Activated CD4-positive, alpha-beta memory T cell treated with anti-CD3 and anti-CD28 coated beads, Interleukin-2, amount 10 ng/mL, durations not matched to agents 7 days and 5 days (primary cell): ENCODE measurements around the gene C11orf58. TPM values are rescaled to one million over a fixed set of nuclear protein-coding genes. Genes with fewer than 3 reads are reported as not detected.

Experiments used
- CTCF ChIA-PET: fragments of 350-600 bp; sonication (Branson Sonifier 250); formaldehyde crosslinking; loops from one replicate; lab custom pipeline; 2021; ENCODE audit warnings: antibody characterized with exemption, inconsistent platforms; lab: Charles Lee
- POLR2A ChIA-PET: fragments of 350-600 bp; sonication (Branson Sonifier 250); formaldehyde crosslinking; loops from one replicate; lab custom pipeline; 2021; ENCODE audit warnings: antibody characterized with exemption; lab: Charles Lee
- DNase-seq: peaks from one replicate; pipeline ENCODE4 v3.0.0-alpha.2; 2020
- H3K27ac Mint-ChIP-seq: one replicate; pipeline ENCODE4 v1.8.0; 2021; ENCODE audit warnings: mild to moderate bottlenecking, mixed read lengths
- H3K27me3 Mint-ChIP-seq: one replicate; pipeline ENCODE4 v1.8.0; 2021; ENCODE audit warnings: mixed read lengths
- H3K36me3 Mint-ChIP-seq: one replicate; pipeline ENCODE4 v1.8.0; 2021; ENCODE audit warnings: low read depth, mixed read lengths
- H3K4me1 Mint-ChIP-seq: one replicate; pipeline ENCODE4 v1.8.0; 2021; ENCODE audit warnings: mixed read lengths
- H3K4me3 Mint-ChIP-seq: one replicate; pipeline ENCODE4 v1.8.0; 2021; ENCODE audit warnings: mild to moderate bottlenecking, mixed read lengths
- H3K9me3 Mint-ChIP-seq: one replicate; pipeline ENCODE4 v1.8.0; 2021; ENCODE audit warnings: mixed read lengths
- total RNA-seq, 2 experiments: library from RNA; stranded (reverse); gene quantifications; one replicate each; pipeline ENCODE4 v1.2.3, GENCODE V29; 2021

Gene C11orf58
- total RNA-seq = 100 to 1,000 TPM; 113 to 124 TPM

DNA sequence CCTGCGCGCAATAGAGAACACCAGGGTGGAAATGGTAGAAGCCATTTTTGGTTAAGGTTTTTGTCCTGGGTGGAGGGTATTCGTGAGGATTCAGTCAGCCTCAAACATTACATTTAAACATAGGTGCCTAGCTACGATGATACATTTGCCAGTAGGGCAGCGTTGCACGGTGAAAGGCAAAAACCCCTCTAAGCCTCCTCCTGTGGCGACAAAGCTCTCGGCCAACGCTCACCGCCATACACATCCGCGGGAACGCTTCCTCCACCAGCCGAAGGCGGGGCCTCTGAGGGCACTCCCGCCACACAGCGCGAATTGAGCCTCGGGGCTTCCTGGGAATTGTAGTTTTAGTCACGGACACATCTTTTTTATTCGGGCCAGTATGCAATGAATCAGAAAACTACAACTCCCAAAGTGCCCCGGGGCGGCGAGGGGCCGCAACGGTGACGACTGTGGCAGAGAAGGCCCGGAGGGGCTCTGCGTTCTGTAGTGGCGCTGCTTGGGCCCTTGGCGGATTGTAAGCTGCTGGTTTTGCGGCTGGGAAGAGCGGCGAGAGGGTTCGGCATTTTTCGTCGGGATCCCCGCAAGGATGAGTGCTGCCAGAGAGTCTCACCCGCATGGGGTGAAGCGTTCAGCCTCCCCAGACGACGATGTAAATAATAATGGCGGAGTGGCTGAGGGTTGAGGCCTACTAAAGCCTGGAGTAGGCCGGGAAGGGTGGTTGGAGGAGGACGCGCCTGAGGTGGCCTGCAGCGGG is at the start of gene C11orf58:
TSS of gene C11orf58 (plus strand) at position 455 of the 754 bp plus-strand sequence. CDS start at position 587, 132 bp downstream.
- CTCF ChIA-PET = interaction anchor here (1.1 to 1.4 kb wide), 3 partner anchors 12 to 132 kb away, joined by 3 to 6 read pairs (median 5); no protein-coding TSS in a partner anchor
- Mint-ChIP-seq H3K27me3 (no peaks in the 10 kb centered on the region), H3K9me3 (no peaks in the 10 kb centered on the region), H3K27ac (peak within 1 kb of the TSS; percentile 44), H3K4me3 (peak within 1 kb of the TSS; percentile 66), H3K4me1 (peaks cover 18% of the 10 kb centered on the region), H3K36me3 (peaks cover 18% of the 10 kb centered on the region)
- DNase-seq = peak; percentile 96
- POLR2A ChIA-PET = interaction anchor here (0.7 to 3.3 kb wide), 11 partner anchors 9 to 538 kb away, joined by 3 to 56 read pairs (median 4); partner anchors contain the start of genes NUCB2, PIK3C2A and RPS13

DNA sequence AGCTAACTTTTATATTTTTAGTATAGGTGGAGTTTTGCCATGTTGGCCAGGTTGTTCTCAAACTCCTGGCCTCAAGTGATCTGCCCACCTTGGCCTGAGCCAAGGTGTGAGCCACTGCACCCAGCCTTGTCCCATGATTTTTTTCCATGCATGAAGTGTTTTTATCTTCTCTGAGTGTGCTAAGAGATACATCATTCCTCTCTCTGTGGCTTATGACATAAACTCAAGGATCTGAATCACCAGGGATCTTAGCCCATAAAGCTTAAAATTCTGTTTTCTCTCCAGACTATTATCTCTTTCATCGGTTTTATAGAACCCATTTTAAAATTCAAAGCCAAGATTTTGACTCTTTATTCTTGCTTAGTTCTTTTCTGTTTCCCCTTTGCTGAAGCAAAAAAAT is 48.4 kb upstream of the C11orf58 start:
- Mint-ChIP-seq H3K4me1 (no peaks in the 10 kb centered on the region), H3K4me3 (no peak overlapping the region), H3K36me3 (no peaks in the 10 kb centered on the region), H3K27me3 (no peaks in the 10 kb centered on the region), H3K9me3 (no peaks in the 10 kb centered on the region), H3K27ac (no peak overlapping the region)
- ChIA-PET CTCF (no interaction called here), POLR2A (no interaction called here)
- no peak for DNase-seq

DNA sequence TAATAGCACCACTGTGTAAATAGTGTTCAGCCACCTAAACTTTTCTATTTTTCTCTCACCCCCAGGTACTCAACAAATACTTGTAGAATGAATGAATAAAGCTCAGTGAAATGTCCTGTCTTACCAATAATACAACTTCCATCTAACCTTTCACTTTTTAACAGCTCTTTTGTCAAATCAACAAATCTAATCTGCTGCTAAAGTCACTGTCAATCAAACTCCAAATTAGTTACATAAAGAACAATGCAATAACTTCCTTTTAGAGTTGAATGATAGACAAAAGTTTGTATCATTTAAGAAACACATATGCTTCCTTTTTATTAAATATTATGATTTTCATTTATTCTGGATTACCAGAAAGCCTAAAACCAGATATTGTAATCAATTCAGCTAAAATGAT is 34.7 kb upstream of the C11orf58 start:
- Mint-ChIP-seq H3K36me3 (no peaks in the 10 kb centered on the region), H3K4me1 (no peaks in the 10 kb centered on the region), H3K27ac (no peak overlapping the region), H3K9me3 (no peaks in the 10 kb centered on the region), H3K27me3 (peaks cover 6% of the 10 kb centered on the region), H3K4me3 (no peak overlapping the region)
- ChIA-PET CTCF (no interaction called here), POLR2A (no interaction called here)
- no peak for DNase-seq

DNA sequence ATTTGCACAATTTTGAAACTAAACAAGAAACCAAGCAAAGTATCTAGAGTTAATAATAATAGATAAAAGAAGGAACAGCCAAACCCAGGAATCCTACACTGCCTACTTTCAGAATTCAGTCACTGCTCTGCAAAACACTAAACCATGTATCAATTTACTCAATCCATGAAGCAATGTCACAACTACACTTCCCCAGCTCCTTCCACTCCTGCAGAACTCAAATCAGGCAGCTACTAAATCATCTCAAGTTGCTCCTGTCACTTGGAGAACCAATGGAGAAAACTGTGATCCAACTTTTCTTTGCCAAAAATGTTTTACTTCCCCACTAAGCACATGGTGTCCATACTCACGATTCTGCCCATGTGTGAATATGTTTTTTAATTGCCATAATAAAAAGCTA is 24.9 kb upstream of the C11orf58 start:
- peaks cover 9% of the 10 kb centered on the region for H3K27me3 Mint-ChIP-seq
- H3K27ac Mint-ChIP-seq = no peak overlapping the region
- no peaks in the 10 kb centered on the region for H3K4me1 Mint-ChIP-seq

DNA sequence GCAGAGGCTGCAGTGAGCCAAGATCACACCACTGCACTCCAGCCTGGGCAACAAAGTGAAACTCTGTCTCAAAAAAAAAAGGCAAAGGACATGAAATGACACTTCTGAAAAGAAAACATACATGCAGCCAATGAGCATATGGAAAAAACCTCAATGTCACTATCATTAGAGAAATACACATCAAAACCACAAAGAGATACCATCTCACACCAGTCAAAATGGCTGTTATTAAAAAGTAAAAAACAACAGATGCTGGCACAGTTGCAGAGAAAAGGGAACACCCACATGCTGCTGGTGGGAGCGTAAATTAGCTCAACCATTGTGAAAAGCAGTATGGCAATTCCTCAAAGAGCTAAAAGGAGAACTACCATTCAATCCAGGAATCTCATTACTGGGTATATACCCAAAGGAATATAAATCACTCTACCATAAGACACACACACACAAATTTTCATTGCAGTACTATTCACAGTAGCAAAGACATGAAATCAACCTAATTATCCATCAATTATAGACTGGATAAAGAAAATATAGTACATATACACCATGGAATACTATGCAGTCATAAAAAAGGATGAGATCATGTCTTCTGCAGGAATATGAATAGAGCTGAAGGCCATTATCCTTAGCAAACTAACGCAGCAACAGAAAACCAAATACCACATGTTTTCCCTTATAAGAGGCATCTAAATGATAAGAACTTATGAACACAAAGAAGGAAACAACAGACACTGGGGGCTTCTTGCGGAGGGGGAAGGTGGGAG is 15.7 kb upstream of the C11orf58 start:
- DNase-seq = no peak
- ChIA-PET CTCF (interaction anchor here (0.6 kb wide), 1 partner anchor 9 kb away, joined by 4 read pairs; no protein-coding TSS in a partner anchor), POLR2A (no interaction called here)
- H3K27ac Mint-ChIP-seq = no peak overlapping the region
- H3K9me3 Mint-ChIP-seq = peaks cover 3% of the 10 kb centered on the region
- no peaks in the 10 kb centered on the region for H3K4me1 Mint-ChIP-seq
- no peak overlapping the region for H3K4me3 Mint-ChIP-seq
- H3K27me3 Mint-ChIP-seq = peaks cover 4% of the 10 kb centered on the region
- H3K36me3 Mint-ChIP-seq = no peaks in the 10 kb centered on the region

More for the DNA sequence above, 24.9 kb upstream of the C11orf58 start:
- ChIA-PET POLR2A (no interaction called here), CTCF (interaction anchor here (1.1 to 1.3 kb wide), 2 partner anchors 9 to 72 kb away, joined by 3 to 4 read pairs; no protein-coding TSS in a partner anchor)
- H3K36me3 Mint-ChIP-seq = no peaks in the 10 kb centered on the region
- no peaks in the 10 kb centered on the region for H3K9me3 Mint-ChIP-seq
- DNase-seq = no peak
- no peak overlapping the region for H3K4me3 Mint-ChIP-seq

DNA sequence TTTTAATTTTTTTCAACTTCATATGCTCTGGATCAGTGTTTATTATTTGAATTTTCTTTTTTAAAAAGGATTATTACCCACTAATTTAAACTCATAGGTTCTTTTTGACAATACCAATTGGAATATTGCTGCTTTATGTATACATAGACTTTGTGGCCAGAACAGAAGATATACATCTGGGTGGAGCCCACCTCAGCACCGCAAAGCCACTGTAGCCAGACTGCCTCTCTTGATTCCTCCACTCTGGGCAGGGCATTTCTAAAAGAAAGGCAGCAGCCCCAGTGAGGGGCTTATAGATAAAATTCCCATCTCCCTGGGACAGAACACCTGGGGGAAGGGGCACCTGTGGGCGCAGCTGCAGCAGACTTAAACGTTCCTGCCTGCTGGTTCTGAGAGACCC is 10.6 kb upstream of the C11orf58 start:
- H3K4me1 Mint-ChIP-seq = no peaks in the 10 kb centered on the region
- DNase-seq = no peak
- no peak overlapping the region for H3K4me3 Mint-ChIP-seq
- CTCF ChIA-PET = no interaction called here
- H3K36me3 Mint-ChIP-seq = peaks cover 4% of the 10 kb centered on the region
- no peak overlapping the region for H3K27ac Mint-ChIP-seq
- POLR2A ChIA-PET = no interaction called here
- peaks cover 7% of the 10 kb centered on the region for H3K9me3 Mint-ChIP-seq
- peaks cover 25% of the 10 kb centered on the region for H3K27me3 Mint-ChIP-seq

DNA sequence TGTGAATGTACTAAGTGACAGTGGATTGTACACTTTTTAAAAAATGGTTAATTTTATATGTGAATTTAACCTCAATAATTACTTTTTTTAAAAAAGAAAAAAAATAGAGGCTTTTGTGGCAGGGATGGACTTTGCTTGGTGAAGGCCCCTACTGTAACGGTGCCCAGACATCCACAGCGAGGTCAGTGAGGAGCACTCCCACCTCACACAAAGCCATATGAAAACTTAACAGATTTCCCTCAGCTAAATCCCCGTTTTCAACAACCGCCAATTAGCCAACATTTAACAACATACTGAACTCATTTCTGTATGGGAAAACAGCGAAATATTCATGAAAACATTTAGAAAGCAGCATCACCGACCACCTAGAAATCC is 642 bp upstream of the C11orf58 start:
- Mint-ChIP-seq H3K9me3 (peaks cover 1% of the 10 kb centered on the region), H3K4me1 (peaks cover 14% of the 10 kb centered on the region), H3K4me3 (peak overlapping the region; percentile 66), H3K27ac (peak overlapping the region; percentile 44), H3K36me3 (peaks cover 14% of the 10 kb centered on the region), H3K27me3 (peaks cover 2% of the 10 kb centered on the region)
- no peak for DNase-seq
- ChIA-PET POLR2A (interaction anchor here (0.7 to 3.3 kb wide), 11 partner anchors 9 to 539 kb away, joined by 3 to 56 read pairs (median 4); partner anchors contain the start of genes NUCB2, PIK3C2A and RPS13), CTCF (interaction anchor here (1.1 to 1.4 kb wide), 3 partner anchors 12 to 131 kb away, joined by 3 to 6 read pairs (median 5); no protein-coding TSS in a partner anchor)

DNA sequence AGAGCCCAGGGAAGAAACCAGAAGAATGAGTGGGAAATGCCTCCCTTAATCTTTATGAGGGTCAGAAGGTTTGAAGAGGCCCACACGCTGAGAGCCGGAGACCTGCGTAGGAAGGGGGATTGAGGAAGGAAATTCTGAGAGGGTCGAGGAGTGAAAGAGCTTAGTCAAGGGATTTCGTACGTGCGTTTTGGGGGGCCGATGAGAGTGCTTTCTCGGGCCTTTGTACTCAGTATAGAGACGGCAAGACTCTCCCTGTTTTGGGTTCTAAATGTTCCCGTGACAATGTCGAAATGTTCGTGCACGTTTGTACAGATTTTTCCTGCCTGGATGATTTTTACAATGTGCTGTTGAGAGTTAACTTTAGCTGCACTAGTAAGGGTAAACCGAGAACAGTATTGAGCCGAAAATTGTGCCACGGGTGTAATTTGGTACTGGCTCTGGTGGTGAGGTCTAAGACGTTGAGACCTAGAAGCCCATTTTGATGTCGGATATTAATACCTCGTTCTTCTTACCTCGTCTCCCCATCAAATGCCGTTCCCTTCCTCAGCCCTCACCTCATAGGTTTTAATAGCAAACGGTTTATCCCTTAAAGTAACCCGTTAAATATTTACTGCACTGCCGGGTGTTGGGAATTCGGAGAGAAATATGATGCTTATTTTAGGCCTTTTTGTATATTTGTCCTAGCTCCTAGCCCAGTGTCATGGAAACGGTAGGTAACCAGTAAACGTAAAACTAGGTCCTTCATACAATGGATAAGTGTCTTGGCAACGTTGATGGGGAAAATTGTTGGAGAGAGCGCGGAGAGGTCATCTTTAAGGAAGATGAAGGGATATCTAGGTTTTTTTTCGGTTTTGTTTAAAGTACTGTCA is 734 bp downstream of the C11orf58 start:
- no peak for DNase-seq
- CTCF ChIA-PET = interaction anchor here (1.3 kb wide), 1 partner anchor 125 kb away, joined by 5 read pairs; no protein-coding TSS in a partner anchor

DNA sequence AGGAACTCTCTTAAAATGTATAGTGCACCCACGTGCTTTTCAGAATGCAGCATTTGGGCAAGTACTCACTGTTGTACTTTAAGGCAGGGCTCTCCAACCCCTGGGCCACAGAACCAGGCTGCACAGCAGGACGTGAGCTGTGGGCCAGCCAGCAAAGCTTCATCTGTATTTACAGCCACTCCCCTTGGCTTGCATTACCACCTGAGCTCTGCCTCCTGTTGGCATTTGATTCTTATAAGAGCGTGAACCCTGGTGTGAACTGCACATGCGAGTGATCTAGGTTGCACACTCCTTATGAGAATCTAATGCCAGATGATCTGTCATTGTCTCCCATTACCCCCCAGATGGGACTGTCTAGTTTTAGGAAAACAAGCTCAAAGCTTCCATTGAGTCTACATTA is 3.0 kb downstream of the C11orf58 start:
- POLR2A ChIA-PET = interaction anchor here (2.3 kb wide), 1 partner anchor 9 kb away, joined by 6 read pairs; no protein-coding TSS in a partner anchor
- H3K4me1 Mint-ChIP-seq = peaks cover 30% of the 10 kb centered on the region
- no peaks in the 10 kb centered on the region for H3K9me3 Mint-ChIP-seq
- H3K27me3 Mint-ChIP-seq = no peaks in the 10 kb centered on the region
- no peak overlapping the region for H3K27ac Mint-ChIP-seq
- CTCF ChIA-PET = interaction anchor here (1.1 kb wide), 1 partner anchor 337 kb away, joined by 4 read pairs; no protein-coding TSS in a partner anchor
- no peak for DNase-seq
- H3K36me3 Mint-ChIP-seq = peaks cover 45% of the 10 kb centered on the region
- H3K4me3 Mint-ChIP-seq = no peak overlapping the region

More for the DNA sequence above, 734 bp downstream of the C11orf58 start:
- POLR2A ChIA-PET = interaction anchor here (1.1 to 3.3 kb wide), 5 partner anchors 12 to 491 kb away, joined by 3 to 56 read pairs (median 8); partner anchors contain the start of genes PIK3C2A and RPS13
- H3K9me3 Mint-ChIP-seq = no peaks in the 10 kb centered on the region
- no peak overlapping the region for H3K27ac Mint-ChIP-seq
- no peak overlapping the region for H3K4me3 Mint-ChIP-seq
- H3K36me3 Mint-ChIP-seq = peaks cover 22% of the 10 kb centered on the region
- H3K4me1 Mint-ChIP-seq = peaks cover 22% of the 10 kb centered on the region
- H3K27me3 Mint-ChIP-seq = no peaks in the 10 kb centered on the region

DNA sequence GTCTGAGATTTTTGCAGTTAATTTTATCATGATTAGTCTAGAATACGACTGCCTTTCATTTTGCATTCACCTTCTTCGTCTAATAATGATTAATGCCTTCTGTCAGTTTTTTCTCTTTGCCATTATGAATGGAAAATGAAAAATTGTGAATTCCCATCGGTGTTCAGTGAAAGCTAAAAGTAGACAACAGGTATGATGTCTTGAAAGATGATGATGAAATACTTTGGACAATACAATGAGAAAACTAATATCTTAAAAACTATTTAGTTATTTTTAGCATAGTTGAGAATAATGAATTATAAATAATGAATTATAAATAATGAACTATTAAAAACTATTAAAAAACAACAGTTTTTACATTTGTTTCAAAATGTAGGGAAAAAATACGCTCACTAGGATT is 5.0 kb downstream of the C11orf58 start:
- H3K4me3 Mint-ChIP-seq = no peak overlapping the region
- CTCF ChIA-PET = no interaction called here
- DNase-seq = no peak
- H3K36me3 Mint-ChIP-seq = peaks cover 61% of the 10 kb centered on the region
- POLR2A ChIA-PET = no interaction called here
- no peaks in the 10 kb centered on the region for H3K27me3 Mint-ChIP-seq
- H3K9me3 Mint-ChIP-seq = no peaks in the 10 kb centered on the region
- H3K27ac Mint-ChIP-seq = no peak overlapping the region
- peaks cover 33% of the 10 kb centered on the region for H3K4me1 Mint-ChIP-seq

DNA sequence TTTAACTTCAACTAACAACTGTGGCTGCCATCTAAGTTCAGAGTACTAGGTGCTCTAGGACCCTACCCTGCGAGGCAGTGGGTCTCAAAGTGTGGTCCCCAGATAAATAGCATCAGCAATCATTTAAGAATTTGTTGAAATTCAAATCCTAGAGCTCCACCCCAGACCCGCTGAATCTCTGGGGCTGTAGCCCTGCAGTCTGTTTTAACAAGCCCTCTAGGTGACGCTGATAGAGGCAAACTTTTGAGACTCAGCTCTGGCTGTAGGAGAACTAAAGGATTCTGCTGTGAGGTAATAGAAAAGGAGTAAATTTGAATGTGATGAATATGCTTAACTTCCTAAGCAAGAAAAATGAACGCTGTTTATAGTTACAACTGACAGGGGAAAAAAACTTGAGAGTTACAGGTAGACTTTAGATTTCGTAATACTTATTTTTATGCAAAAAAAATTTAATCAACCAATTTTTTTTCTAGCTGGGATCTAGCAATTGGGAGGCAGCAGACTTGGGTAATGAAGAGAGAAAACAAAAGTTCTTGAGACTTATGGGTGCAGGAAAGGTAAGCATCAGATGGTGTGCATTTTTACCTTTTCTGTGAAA is 5.8 kb downstream of the C11orf58 start:
- Mint-ChIP-seq H3K4me3 (no peak overlapping the region), H3K27ac (no peak overlapping the region), H3K9me3 (no peaks in the 10 kb centered on the region), H3K27me3 (no peaks in the 10 kb centered on the region), H3K36me3 (peaks cover 65% of the 10 kb centered on the region), H3K4me1 (peaks cover 35% of the 10 kb centered on the region)
- CTCF ChIA-PET = no interaction called here
- POLR2A ChIA-PET = no interaction called here
- DNase-seq = no peak
